ENCODE data around the gene GPRIN2.

GPRIN2 gene

DNA sequence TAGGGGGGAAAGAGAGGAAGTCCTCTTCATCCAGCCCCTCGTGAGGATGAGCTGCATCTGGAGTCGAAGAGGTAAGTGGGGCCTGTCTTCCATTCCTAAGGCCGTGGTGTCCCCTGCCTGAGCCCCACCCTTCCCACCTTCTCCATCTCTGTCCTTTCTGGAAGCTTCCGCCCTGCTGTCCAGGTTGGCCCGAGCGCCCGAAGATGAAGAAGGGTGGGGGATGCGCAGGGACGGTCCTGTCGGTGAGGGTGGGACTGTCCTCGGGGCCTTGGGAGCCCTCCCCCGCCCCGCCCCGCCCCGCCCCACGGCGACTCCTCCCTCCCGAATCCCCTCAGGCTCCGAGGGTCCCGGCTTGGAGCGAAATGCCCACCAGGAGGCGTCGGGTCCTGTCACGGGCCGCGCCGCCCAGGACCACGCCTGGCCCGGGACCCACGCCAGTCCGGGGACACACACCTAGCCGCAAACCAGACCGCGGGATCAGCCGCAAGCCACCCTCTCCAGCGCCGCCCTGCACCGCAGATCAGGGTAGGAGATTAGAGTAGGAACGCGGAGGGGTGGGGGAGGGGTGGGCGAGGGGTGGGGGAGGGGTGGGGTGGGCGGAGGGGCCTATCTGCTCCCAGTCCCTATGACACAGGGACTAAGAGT, 15.3 kb downstream of the GPRIN2 start:
- no peak overlapping the region for H2AFZ ChIP-seq (ENCODE audit: low read depth, low read length, severe bottlenecking)
- H3K9ac ChIP-seq (ENCODE audit: low read length) = no peak overlapping the region
- H3K36me3 ChIP-seq (ENCODE audit: low read length) = no peaks in the 10 kb centered on the region
- no peaks in the 10 kb centered on the region for H3K9me2 ChIP-seq (replicated peaks; ENCODE audit: insufficient read depth, low read length)
- no peaks in the 10 kb centered on the region for H3K79me2 ChIP-seq (ENCODE audit: insufficient read depth, low read length)
- TF ChIP-seq EZH2phosphoT487 (conservative IDR thresholded peaks at IDR 0.05; ENCODE audit: low read length) = no peak
- no peak for TF ChIP-seq CTCF (IDR thresholded peaks at IDR 0.05; ENCODE audit: insufficient read depth, low read length, poor library complexity, severe bottlenecking)
- H3K9me3 ChIP-seq (ENCODE audit: insufficient read depth, low read length) = no peaks in the 10 kb centered on the region
- H3K4me3 ChIP-seq (ENCODE audit: insufficient read depth, low read length, poor library complexity, severe bottlenecking) = no peak overlapping the region
- H4K20me1 ChIP-seq (ENCODE audit: low read depth, low read length) = no peaks in the 10 kb centered on the region
- H3F3A ChIP-seq (ENCODE audit: insufficient read depth) = no peaks in the 10 kb centered on the region
- H3K27ac ChIP-seq (ENCODE audit: low read depth, low read length) = no peak overlapping the region
- H3K27me3 ChIP-seq (ENCODE audit: low read length) = 0 out of 2 replicates have a peak, but pooled peaks cover 3% of the 10 kb centered on the region
- H3K4me2 ChIP-seq (ENCODE audit: low read depth, low read length, poor library complexity, severe bottlenecking) = no peak overlapping the region

DNA sequence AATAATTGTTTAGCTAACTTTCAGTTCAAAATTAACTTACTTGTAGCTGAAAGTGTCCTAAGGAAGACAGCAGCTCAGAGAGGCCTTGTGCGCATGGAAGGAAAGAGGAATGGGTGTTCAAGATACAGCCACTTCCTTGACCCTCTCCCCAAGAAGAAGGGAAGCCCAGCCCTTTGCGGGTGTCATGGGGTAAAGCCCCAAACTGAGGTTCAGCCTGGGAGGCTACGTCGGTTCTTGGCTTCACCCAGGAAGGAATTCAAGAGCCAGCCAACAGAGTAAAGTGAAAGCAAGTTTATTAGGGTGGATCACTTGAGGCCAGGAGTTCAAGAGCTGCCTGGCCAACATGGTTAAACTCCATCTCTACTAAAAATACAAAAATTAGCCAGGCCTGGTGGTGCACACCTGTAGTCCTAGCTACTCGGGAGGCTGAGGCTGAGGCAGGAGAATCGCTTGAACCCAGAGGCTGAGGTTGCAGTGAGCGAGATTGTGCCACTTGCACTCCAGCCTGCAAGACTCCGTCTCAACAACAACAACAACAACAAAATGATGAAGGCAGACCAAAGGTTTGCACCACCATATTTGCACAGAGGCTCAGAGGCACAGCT, 15.9 kb downstream of the GPRIN2 start:
- H3K36me3 ChIP-seq (ENCODE audit: low read length) = no peaks in the 10 kb centered on the region
- H3K9me3 ChIP-seq (ENCODE audit: insufficient read depth, low read length) = no peaks in the 10 kb centered on the region
- H3K27ac ChIP-seq (ENCODE audit: low read depth, low read length) = no peak overlapping the region
- H3K9ac ChIP-seq (ENCODE audit: low read length) = no peak overlapping the region
- H3K79me2 ChIP-seq (ENCODE audit: insufficient read depth, low read length) = no peaks in the 10 kb centered on the region
- TF ChIP-seq EZH2phosphoT487 (conservative IDR thresholded peaks at IDR 0.05; ENCODE audit: low read length) (no peak), CTCF (IDR thresholded peaks at IDR 0.05; ENCODE audit: insufficient read depth, low read length, poor library complexity, severe bottlenecking) (no peak)
- H4K20me1 ChIP-seq (ENCODE audit: low read depth, low read length) = no peaks in the 10 kb centered on the region
- no peak overlapping the region for H3K4me2 ChIP-seq (ENCODE audit: low read depth, low read length, poor library complexity, severe bottlenecking)
- H2AFZ ChIP-seq (ENCODE audit: low read depth, low read length, severe bottlenecking) = no peak overlapping the region
- no peaks in the 10 kb centered on the region for H3K9me2 ChIP-seq (replicated peaks; ENCODE audit: insufficient read depth, low read length)
- H3K4me3 ChIP-seq (ENCODE audit: insufficient read depth, low read length, poor library complexity, severe bottlenecking) = no peak overlapping the region
- H3K27me3 ChIP-seq (ENCODE audit: low read length) = 0 out of 2 replicates have a peak, but pooled peaks cover 3% of the 10 kb centered on the region
- no peaks in the 10 kb centered on the region for H3F3A ChIP-seq (ENCODE audit: insufficient read depth)

GRCh38 chr10:46539596-46540411, 16.7 kb downstream of the GPRIN2 start:
- H3K27me3 ChIP-seq (ENCODE audit: low read length) = 0 out of 2 replicates have a peak, but pooled peaks cover 3% of the 10 kb centered on the region
- H3F3A ChIP-seq (ENCODE audit: insufficient read depth) = no peaks in the 10 kb centered on the region
- H2AFZ ChIP-seq (ENCODE audit: low read depth, low read length, severe bottlenecking) = no peak overlapping the region
- H3K9ac ChIP-seq (ENCODE audit: low read length) = no peak overlapping the region
- H3K4me3 ChIP-seq (ENCODE audit: insufficient read depth, low read length, poor library complexity, severe bottlenecking) = no peak overlapping the region
- H3K4me2 ChIP-seq (ENCODE audit: low read depth, low read length, poor library complexity, severe bottlenecking) = no peak overlapping the region
- no peak overlapping the region for H3K27ac ChIP-seq (ENCODE audit: low read depth, low read length)
- no peaks in the 10 kb centered on the region for H4K20me1 ChIP-seq (ENCODE audit: low read depth, low read length)
- no peaks in the 10 kb centered on the region for H3K9me2 ChIP-seq (replicated peaks; ENCODE audit: insufficient read depth, low read length)
- no peaks in the 10 kb centered on the region for H3K9me3 ChIP-seq (ENCODE audit: insufficient read depth, low read length)
- H3K79me2 ChIP-seq (ENCODE audit: insufficient read depth, low read length) = no peaks in the 10 kb centered on the region
- H3K36me3 ChIP-seq (ENCODE audit: low read length) = no peaks in the 10 kb centered on the region
- no peak for TF ChIP-seq CTCF (IDR thresholded peaks at IDR 0.05; ENCODE audit: insufficient read depth, low read length, poor library complexity, severe bottlenecking)
- TF ChIP-seq EZH2phosphoT487 (conservative IDR thresholded peaks at IDR 0.05; ENCODE audit: low read length) = no peak

Data from SU-DHL-6 (cell line).